Measurements from ENCODE around the gene NECTIN1. TPM values are rescaled to one million over a fixed set of nuclear protein-coding genes. Genes with fewer than 3 reads are reported as not detected.

Gene NECTIN1
- total RNA-seq, 2 experiments from 2014 or later, result 0.53 to 0.98 TPM

- CTCF ChIA-PET, result interaction anchor here (1.1 to 1.9 kb wide), 4 partner anchors 9 to 485 kb away, joined by 3 to 4 read pairs (median 4); no protein-coding TSS in a partner anchor
- H3K9me3 Mint-ChIP-seq (ENCODE audit: low read depth), result no peaks in the 10 kb centered on the region
- H3K27ac Mint-ChIP-seq, result no peak overlapping the region
- no peaks in the 10 kb centered on the region for H3K4me1 Mint-ChIP-seq
- DNase-seq (no peak), ATAC-seq (no peak)
- H3K27me3 Mint-ChIP-seq, result peaks cover 10% of the 10 kb centered on the region
- no peak overlapping the region for H3K4me3 Mint-ChIP-seq
- H3K36me3 Mint-ChIP-seq, result no peaks in the 10 kb centered on the region
Measured at GRCh38 chr11:119623682-119624081, 105.3 kb downstream of the NECTIN1 start.

- Mint-ChIP-seq H3K4me1 (no peaks in the 10 kb centered on the region), H3K36me3 (no peaks in the 10 kb centered on the region), H3K9me3 (ENCODE audit: low read depth) (no peaks in the 10 kb centered on the region), H3K27me3 (peaks cover 15% of the 10 kb centered on the region), H3K27ac (no peak overlapping the region), H3K4me3 (no peak overlapping the region)
- CTCF ChIA-PET, result interaction anchor here (1.9 kb wide), 1 partner anchor 486 kb away, joined by 4 read pairs; no protein-coding TSS in a partner anchor
- no peak for DNase-seq
- ATAC-seq, result no peak
Measured at GRCh38 chr11:119622454-119623143, 106.4 kb downstream of the NECTIN1 start.

- H3K36me3 Mint-ChIP-seq, result no peaks in the 10 kb centered on the region
Measured at GRCh38 chr11:119619665-119620064, 109.3 kb downstream of the NECTIN1 start.

GRCh38 chr11:119618208-119618909 is 110.6 kb downstream of the NECTIN1 start:
- no peaks in the 10 kb centered on the region for H3K9me3 Mint-ChIP-seq (ENCODE audit: low read depth)
- peaks cover 15% of the 10 kb centered on the region for H3K27me3 Mint-ChIP-seq
- H3K27ac Mint-ChIP-seq, result no peak overlapping the region
- DNase-seq, result no peak
- H3K36me3 Mint-ChIP-seq, result no peaks in the 10 kb centered on the region
- no peak for ATAC-seq
- peaks cover 2% of the 10 kb centered on the region for H3K4me1 Mint-ChIP-seq
- CTCF ChIA-PET, result no interaction called here
- H3K4me3 Mint-ChIP-seq, result no peak overlapping the region

More at GRCh38 chr11:119619665-119620064, 109.3 kb downstream of the NECTIN1 start:
- Mint-ChIP-seq H3K4me3 (no peak overlapping the region), H3K27me3 (peaks cover 15% of the 10 kb centered on the region), H3K27ac (no peak overlapping the region), H3K9me3 (ENCODE audit: low read depth) (no peaks in the 10 kb centered on the region), H3K4me1 (peaks cover 2% of the 10 kb centered on the region)
- no peak for DNase-seq
- CTCF ChIA-PET, result interaction anchor here (1.0 kb wide), 1 partner anchor 110 kb away, joined by 4 read pairs; the partner anchor contains the start of gene NECTIN1
- ATAC-seq, result no peak

GRCh38 chr11:119617340-119617713 is 111.7 kb downstream of the NECTIN1 start:
- H3K9me3 Mint-ChIP-seq (ENCODE audit: low read depth), result no peaks in the 10 kb centered on the region
- ATAC-seq (no peak), DNase-seq (no peak)
- peaks cover 2% of the 10 kb centered on the region for H3K4me1 Mint-ChIP-seq
- peaks cover 17% of the 10 kb centered on the region for H3K27me3 Mint-ChIP-seq
- H3K4me3 Mint-ChIP-seq, result no peak overlapping the region
- no peaks in the 10 kb centered on the region for H3K36me3 Mint-ChIP-seq
- no peak overlapping the region for H3K27ac Mint-ChIP-seq
- CTCF ChIA-PET, result interaction anchor here (1.4 kb wide), 1 partner anchor 112 kb away, joined by 3 read pairs; the partner anchor contains the start of gene NECTIN1

GRCh38 chr11:119616586-119617339 is 112.2 kb downstream of the NECTIN1 start:
- no peaks in the 10 kb centered on the region for H3K9me3 Mint-ChIP-seq (ENCODE audit: low read depth)
- H3K27ac Mint-ChIP-seq, result no peak overlapping the region
- peaks cover 19% of the 10 kb centered on the region for H3K27me3 Mint-ChIP-seq
- CTCF ChIA-PET, result interaction anchor here (1.4 kb wide), 1 partner anchor 113 kb away, joined by 3 read pairs; the partner anchor contains the start of gene NECTIN1
- H3K4me3 Mint-ChIP-seq, result no peak overlapping the region
- H3K4me1 Mint-ChIP-seq, result peaks cover 2% of the 10 kb centered on the region
- no peaks in the 10 kb centered on the region for H3K36me3 Mint-ChIP-seq
- ATAC-seq, result no peak
- no peak for DNase-seq

- ATAC-seq, result no peak
- Mint-ChIP-seq H3K36me3 (no peaks in the 10 kb centered on the region), H3K4me3 (no peak overlapping the region), H3K27ac (no peak overlapping the region), H3K4me1 (peaks cover 2% of the 10 kb centered on the region), H3K27me3 (peaks cover 19% of the 10 kb centered on the region), H3K9me3 (ENCODE audit: low read depth) (no peaks in the 10 kb centered on the region)
- no peak for DNase-seq
- CTCF ChIA-PET, result no interaction called here
Measured at GRCh38 chr11:119615882-119616196, 113.2 kb downstream of the NECTIN1 start.

GRCh38 chr11:119615003-119615881 is 113.8 kb downstream of the NECTIN1 start:
- H3K27ac Mint-ChIP-seq, result no peak overlapping the region
- no peaks in the 10 kb centered on the region for H3K9me3 Mint-ChIP-seq (ENCODE audit: low read depth)
- no peak overlapping the region for H3K4me3 Mint-ChIP-seq
- ATAC-seq (no peak), DNase-seq (no peak)
- peaks cover 19% of the 10 kb centered on the region for H3K27me3 Mint-ChIP-seq
- no peaks in the 10 kb centered on the region for H3K36me3 Mint-ChIP-seq
- CTCF ChIA-PET, result interaction anchor here (1.1 to 1.2 kb wide), 2 partner anchors 9 to 26 kb away, joined by 4 read pairs; no protein-coding TSS in a partner anchor
- peaks cover 2% of the 10 kb centered on the region for H3K4me1 Mint-ChIP-seq

GRCh38 chr11:119614222-119615002 is 114.6 kb downstream of the NECTIN1 start:
- peaks cover 2% of the 10 kb centered on the region for H3K4me1 Mint-ChIP-seq
- CTCF ChIA-PET, result interaction anchor here (1.1 to 1.2 kb wide), 2 partner anchors 10 to 27 kb away, joined by 4 read pairs; no protein-coding TSS in a partner anchor
- no peaks in the 10 kb centered on the region for H3K36me3 Mint-ChIP-seq
- ATAC-seq (no peak), DNase-seq (no peak)
- H3K9me3 Mint-ChIP-seq (ENCODE audit: low read depth), result no peaks in the 10 kb centered on the region
- H3K27ac Mint-ChIP-seq, result no peak overlapping the region
- H3K4me3 Mint-ChIP-seq, result no peak overlapping the region
- H3K27me3 Mint-ChIP-seq, result peaks cover 15% of the 10 kb centered on the region

GRCh38 chr11:119612814-119613213 is 116.2 kb downstream of the NECTIN1 start:
- CTCF ChIA-PET, result no interaction called here

GRCh38 chr11:119610836-119611426 is 118.1 kb downstream of the NECTIN1 start:
- H3K27me3 Mint-ChIP-seq, result peaks cover 24% of the 10 kb centered on the region
- no peak for DNase-seq
- CTCF ChIA-PET, result no interaction called here
- peaks cover 2% of the 10 kb centered on the region for H3K4me1 Mint-ChIP-seq
- H3K4me3 Mint-ChIP-seq, result no peak overlapping the region
- H3K9me3 Mint-ChIP-seq (ENCODE audit: low read depth), result no peaks in the 10 kb centered on the region
- H3K36me3 Mint-ChIP-seq, result no peaks in the 10 kb centered on the region
- H3K27ac Mint-ChIP-seq, result no peak overlapping the region
- no peak for ATAC-seq

More at GRCh38 chr11:119612814-119613213, 116.2 kb downstream of the NECTIN1 start:
- ATAC-seq, result no peak
- H3K4me3 Mint-ChIP-seq, result no peak overlapping the region
- no peaks in the 10 kb centered on the region for H3K9me3 Mint-ChIP-seq (ENCODE audit: low read depth)
- no peaks in the 10 kb centered on the region for H3K36me3 Mint-ChIP-seq
- no peak for DNase-seq
- peaks cover 2% of the 10 kb centered on the region for H3K4me1 Mint-ChIP-seq
- no peak overlapping the region for H3K27ac Mint-ChIP-seq
- peaks cover 19% of the 10 kb centered on the region for H3K27me3 Mint-ChIP-seq

- Mint-ChIP-seq H3K36me3 (no peaks in the 10 kb centered on the region), H3K9me3 (ENCODE audit: low read depth) (no peaks in the 10 kb centered on the region), H3K4me3 (no peak overlapping the region), H3K27ac (no peak overlapping the region), H3K4me1 (no peaks in the 10 kb centered on the region), H3K27me3 (peaks cover 24% of the 10 kb centered on the region)
- DNase-seq (no peak), ATAC-seq (no peak)
- CTCF ChIA-PET, result no interaction called here
Measured at GRCh38 chr11:119608781-119609180, 120.2 kb downstream of the NECTIN1 start.

Measured in activated CD8-positive, alpha-beta memory T cell treated with anti-CD3 and anti-CD28 coated beads, Interleukin-2, amount 10 ng/mL, durations not matched to agents 7 days and 5 days (primary cell).